ENCODE measurements around the gene ACOT7.

ACOT7 gene

DNA sequence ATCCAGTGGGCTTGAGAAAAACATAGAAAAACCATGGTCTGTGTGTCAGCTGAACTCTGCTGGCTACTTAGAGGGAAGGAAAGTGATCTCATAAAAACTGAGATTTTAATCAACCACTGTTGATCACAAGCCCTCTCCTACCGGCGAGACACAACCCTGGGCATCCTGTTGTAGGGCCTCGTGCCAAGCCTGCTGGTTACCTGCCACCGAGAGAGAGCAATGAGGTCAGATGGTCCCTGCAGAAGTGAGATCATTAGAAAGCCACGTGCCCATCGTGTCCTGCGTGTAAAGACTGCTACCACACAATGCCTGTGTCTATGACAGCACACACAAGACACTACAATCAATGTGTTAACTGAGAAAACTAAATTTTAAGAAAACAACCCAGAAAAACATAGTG lies 91.0 kb downstream of the ACOT7 start:
- Histone ChIP-seq H3K27ac (ENCODE audit: low read depth, low read length) (no peak overlapping the region), H4K20me1 (ENCODE audit: control insufficient read depth, insufficient read depth, low read depth, low read length) (no peaks in the 10 kb centered on the region), H3K4me3 (ENCODE audit: low read length) (no peak overlapping the region), H3K9me2 (replicated peaks; ENCODE audit: control insufficient read depth, low read length) (no peaks in the 10 kb centered on the region), H3F3A (ENCODE audit: control insufficient read depth, insufficient read depth) (no peaks in the 10 kb centered on the region), H3K4me2 (ENCODE audit: low read length) (no peak overlapping the region), H3K4me1 (ENCODE audit: control insufficient read depth, low read length) (no peaks in the 10 kb centered on the region), H3K27me3 (ENCODE audit: control insufficient read depth, low read length) (no peaks in the 10 kb centered on the region), H3K36me3 (ENCODE audit: control insufficient read depth, low read length) (no peaks in the 10 kb centered on the region), H3K79me2 (ENCODE audit: control insufficient read depth, low read length) (no peaks in the 10 kb centered on the region), H3K9me3 (ENCODE audit: control insufficient read depth, insufficient read depth, low read length) (no peaks in the 10 kb centered on the region)
- no peak for TF ChIP-seq EZH2phosphoT487 (IDR thresholded peaks at IDR 0.05; ENCODE audit: borderline replicate concordance, low read length)
- TF ChIP-seq, protein P1, sequence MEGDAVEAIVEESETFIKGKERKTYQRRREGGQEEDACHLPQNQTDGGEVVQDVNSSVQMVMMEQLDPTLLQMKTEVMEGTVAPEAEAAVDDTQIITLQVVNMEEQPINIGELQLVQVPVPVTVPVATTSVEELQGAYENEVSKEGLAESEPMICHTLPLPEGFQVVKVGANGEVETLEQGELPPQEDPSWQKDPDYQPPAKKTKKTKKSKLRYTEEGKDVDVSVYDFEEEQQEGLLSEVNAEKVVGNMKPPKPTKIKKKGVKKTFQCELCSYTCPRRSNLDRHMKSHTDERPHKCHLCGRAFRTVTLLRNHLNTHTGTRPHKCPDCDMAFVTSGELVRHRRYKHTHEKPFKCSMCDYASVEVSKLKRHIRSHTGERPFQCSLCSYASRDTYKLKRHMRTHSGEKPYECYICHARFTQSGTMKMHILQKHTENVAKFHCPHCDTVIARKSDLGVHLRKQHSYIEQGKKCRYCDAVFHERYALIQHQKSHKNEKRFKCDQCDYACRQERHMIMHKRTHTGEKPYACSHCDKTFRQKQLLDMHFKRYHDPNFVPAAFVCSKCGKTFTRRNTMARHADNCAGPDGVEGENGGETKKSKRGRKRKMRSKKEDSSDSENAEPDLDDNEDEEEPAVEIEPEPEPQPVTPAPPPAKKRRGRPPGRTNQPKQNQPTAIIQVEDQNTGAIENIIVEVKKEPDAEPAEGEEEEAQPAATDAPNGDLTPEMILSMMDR (IDR thresholded peaks at IDR 0.05; ENCODE audit: low read depth, low read length, poor library complexity, severe bottlenecking), result no peak

DNA sequence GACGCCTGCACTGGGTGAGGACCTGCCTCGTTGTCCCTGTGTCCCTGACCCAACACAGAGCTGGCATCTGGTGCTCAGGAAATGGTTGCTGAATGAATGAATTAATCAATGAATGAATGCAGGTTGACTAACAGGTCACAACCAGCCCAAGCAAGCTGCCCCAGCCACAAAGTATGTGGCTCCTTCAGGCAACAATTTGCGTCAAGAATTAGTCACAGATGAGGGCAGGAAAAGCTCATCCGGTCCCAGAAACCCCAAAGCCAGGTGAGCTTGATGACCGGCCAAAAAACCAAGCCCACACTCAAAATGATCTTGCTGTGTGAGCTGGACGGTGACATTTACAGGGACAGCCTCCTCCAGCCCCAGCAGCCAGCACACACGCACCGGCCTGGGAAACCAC lies 92.0 kb downstream of the ACOT7 start:
- H3K4me1 ChIP-seq (ENCODE audit: control insufficient read depth, low read length), result no peaks in the 10 kb centered on the region
- H3K4me3 ChIP-seq (ENCODE audit: low read length), result no peak overlapping the region
- no peaks in the 10 kb centered on the region for H3K36me3 ChIP-seq (ENCODE audit: control insufficient read depth, low read length)
- no peaks in the 10 kb centered on the region for H4K20me1 ChIP-seq (ENCODE audit: control insufficient read depth, insufficient read depth, low read depth, low read length)
- H3F3A ChIP-seq (ENCODE audit: control insufficient read depth, insufficient read depth), result no peaks in the 10 kb centered on the region
- H3K27ac ChIP-seq (ENCODE audit: low read depth, low read length), result no peak overlapping the region
- H3K79me2 ChIP-seq (ENCODE audit: control insufficient read depth, low read length), result no peaks in the 10 kb centered on the region
- no peaks in the 10 kb centered on the region for H3K9me3 ChIP-seq (ENCODE audit: control insufficient read depth, insufficient read depth, low read length)
- H3K9me2 ChIP-seq (replicated peaks; ENCODE audit: control insufficient read depth, low read length), result no peaks in the 10 kb centered on the region
- H3K27me3 ChIP-seq (ENCODE audit: control insufficient read depth, low read length), result no peaks in the 10 kb centered on the region
- no peak overlapping the region for H3K4me2 ChIP-seq (ENCODE audit: low read length)
- TF ChIP-seq EZH2phosphoT487 (IDR thresholded peaks at IDR 0.05; ENCODE audit: borderline replicate concordance, low read length), result no peak
- TF ChIP-seq, protein P1 (IDR thresholded peaks at IDR 0.05; ENCODE audit: low read depth, low read length, poor library complexity, severe bottlenecking), result no peak

DNA sequence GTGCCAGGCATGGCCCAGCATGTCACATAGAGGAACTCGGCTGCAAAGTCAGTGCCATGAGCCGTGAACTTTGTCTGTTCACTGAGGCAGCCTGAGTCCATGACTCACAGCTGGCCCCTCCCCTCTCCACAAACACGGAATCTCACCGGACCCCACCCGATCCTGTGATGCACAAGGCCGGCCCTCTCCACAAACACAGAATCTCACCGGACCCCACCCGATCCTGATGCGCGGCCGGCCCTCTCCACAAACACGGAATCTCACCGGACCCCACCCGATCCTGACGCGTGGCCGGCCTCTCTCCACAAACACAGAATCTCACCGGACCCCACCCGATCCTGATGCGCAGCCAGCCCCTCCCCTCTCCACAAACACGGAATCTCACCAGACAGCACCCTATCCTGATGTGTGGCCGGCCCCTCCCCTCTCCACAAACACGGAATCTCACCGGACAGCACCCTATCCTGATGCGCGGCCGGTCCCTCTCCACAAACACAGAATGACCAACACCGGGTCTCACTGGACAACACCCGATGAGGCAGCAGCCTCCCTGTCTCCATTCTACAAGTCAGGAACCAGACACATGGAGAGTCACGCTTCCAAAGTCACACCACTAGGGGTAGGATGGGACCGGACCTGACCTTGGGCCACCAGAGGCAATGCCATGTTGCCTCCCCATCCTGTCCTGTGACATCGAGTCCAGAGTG lies 93.1 kb downstream of the ACOT7 start:
- Histone ChIP-seq H3K27ac (ENCODE audit: low read depth, low read length) (no peak overlapping the region), H3F3A (ENCODE audit: control insufficient read depth, insufficient read depth) (no peaks in the 10 kb centered on the region), H3K9me3 (ENCODE audit: control insufficient read depth, insufficient read depth, low read length) (no peaks in the 10 kb centered on the region), H3K79me2 (ENCODE audit: control insufficient read depth, low read length) (no peaks in the 10 kb centered on the region), H3K27me3 (ENCODE audit: control insufficient read depth, low read length) (no peaks in the 10 kb centered on the region), H3K4me3 (ENCODE audit: low read length) (no peak overlapping the region), H3K4me2 (ENCODE audit: low read length) (no peak overlapping the region), H3K9me2 (replicated peaks; ENCODE audit: control insufficient read depth, low read length) (no peaks in the 10 kb centered on the region), H4K20me1 (ENCODE audit: control insufficient read depth, insufficient read depth, low read depth, low read length) (no peaks in the 10 kb centered on the region), H3K36me3 (ENCODE audit: control insufficient read depth, low read length) (no peaks in the 10 kb centered on the region), H3K4me1 (ENCODE audit: control insufficient read depth, low read length) (no peaks in the 10 kb centered on the region)
- TF ChIP-seq EZH2phosphoT487 (IDR thresholded peaks at IDR 0.05; ENCODE audit: borderline replicate concordance, low read length), result no peak
- TF ChIP-seq, protein P1 (IDR thresholded peaks at IDR 0.05; ENCODE audit: low read depth, low read length, poor library complexity, severe bottlenecking), result no peak
